Measurements from ENCODE around the gene KDM5A.

The KDM5A gene

DNA sequence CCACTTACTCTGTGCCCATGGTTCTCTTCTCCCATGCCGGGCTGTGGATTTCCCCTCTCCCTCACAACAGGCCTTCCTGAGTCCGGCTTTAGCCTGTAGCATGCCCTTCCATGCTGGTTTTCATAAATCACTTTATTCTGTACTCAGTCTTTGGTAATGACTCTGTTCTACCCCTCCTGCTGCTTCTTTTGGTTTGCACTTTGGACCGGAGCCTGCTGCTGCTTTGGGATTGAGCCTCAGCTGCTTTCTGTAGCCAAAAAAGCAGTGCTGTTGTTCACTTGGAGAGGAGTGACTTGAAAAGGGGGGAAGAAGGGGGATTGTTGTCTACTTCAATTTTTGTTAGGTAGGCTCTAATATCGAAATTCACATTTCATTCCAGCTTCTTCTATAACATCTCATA lies 118.0 kb downstream of the KDM5A start:
- DNase-seq = no peak

- no peak for DNase-seq
These were observed 119.9 kb downstream of the KDM5A start for GRCh38 chr12:269191-269590.

DNA sequence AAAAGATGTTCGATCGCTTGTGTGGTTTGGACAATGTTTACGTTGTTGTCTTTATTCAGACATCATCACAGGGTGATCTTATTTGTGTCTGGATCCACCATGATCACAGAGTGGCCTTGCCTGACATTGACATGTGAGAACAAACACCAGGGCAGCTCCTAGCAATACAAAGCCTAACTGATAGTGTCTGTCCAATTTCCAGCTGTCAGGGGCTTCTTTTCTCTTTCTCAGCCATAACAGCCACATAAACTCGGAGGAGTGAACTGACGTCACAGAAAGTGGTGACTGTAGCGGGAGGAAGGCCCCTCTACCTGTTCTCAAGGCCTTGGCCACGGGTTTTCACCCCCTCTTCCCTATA lies 120.7 kb downstream of the KDM5A start:
- no peak for DNase-seq

- DNase-seq = no peak
These were observed 121.3 kb downstream of the KDM5A start for GRCh38 chr12:267581-268482.

GRCh38 chr12:265096-265495 lies 124.0 kb downstream of the KDM5A start:
- no peak for DNase-seq

GRCh38 chr12:264269-264668 lies 124.9 kb downstream of the KDM5A start:
- no peak for DNase-seq

DNA sequence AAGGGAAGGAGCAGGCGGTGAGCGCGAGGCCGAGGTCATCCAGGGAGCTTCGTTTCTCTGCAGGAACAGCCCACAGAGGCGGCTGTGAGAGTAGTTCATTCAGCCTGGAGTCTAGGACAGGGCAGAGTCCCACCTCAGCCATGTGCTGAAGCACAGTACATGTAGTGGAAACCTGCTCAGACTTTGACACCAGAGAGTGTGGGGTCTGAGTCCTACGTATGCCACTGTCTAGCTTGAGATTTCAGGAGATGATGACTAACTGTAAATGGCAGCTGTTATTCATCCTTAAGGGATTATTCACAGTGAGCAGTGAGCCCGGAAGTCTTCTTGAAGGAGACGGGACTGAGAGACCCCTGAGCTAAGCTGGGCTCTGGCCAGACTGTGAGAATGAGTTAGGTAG lies 125.5 kb downstream of the KDM5A start:
- DNase-seq = no peak

DNA sequence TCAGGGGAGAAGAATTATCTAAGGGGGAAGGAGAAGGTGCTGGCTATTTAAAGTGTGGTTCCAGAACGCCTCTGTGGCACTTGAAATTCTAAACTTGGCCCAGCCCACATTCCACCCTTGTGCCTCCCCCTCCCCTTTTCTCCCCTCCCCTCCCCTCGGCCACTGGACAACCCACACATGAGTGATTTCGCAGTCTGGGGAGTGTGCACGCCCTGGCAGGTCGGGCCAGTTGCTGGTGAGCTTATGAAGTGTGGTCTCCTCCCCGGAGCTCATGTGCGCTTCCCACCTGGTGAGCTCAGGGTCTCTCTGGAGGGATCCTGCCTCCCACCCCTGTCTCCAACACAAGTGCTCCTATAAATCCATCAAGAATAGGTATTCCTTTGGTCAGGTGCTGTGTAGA lies 126.3 kb downstream of the KDM5A start, which contains the start of gene SLC6A13:
TSS of gene SLC6A13 (minus strand) at position 20 of the 400 bp plus-strand sequence. CDS start 2,784 bp downstream, outside the sequence.
- no peak for DNase-seq

- no peak for DNase-seq
These were observed 127.0 kb downstream of the KDM5A start for GRCh38 chr12:262113-262512.

GRCh38 chr12:257521-258321 lies 131.4 kb downstream of the KDM5A start:
- no peak for DNase-seq

GRCh38 chr12:256958-257357 lies 132.2 kb downstream of the KDM5A start:
- DNase-seq = no peak

GRCh38 chr12:256225-256624 lies 132.9 kb downstream of the KDM5A start:
- no peak for DNase-seq

GRCh38 chr12:254912-255311 lies 134.2 kb downstream of the KDM5A start:
- DNase-seq = no peak

DNA sequence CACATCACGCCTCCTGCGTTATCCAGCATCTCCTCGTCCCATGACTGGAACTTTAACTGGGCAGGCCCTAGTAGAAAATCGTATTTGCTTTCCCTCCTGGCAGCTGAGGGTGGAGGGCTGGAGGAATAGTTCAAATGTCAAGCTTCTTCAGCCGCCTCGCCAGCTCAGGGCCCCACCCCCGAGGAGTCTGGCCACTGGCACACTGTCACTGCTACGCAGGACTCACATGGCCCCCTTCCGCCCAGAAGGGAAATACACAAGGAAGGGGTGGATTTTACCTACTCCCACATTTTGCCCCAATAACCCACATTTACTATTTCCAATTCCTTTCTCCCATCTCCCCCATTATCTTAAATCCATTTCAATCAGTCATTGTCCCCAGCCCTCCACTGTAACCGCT lies 135.1 kb downstream of the KDM5A start:
- no peak for DNase-seq

DNA sequence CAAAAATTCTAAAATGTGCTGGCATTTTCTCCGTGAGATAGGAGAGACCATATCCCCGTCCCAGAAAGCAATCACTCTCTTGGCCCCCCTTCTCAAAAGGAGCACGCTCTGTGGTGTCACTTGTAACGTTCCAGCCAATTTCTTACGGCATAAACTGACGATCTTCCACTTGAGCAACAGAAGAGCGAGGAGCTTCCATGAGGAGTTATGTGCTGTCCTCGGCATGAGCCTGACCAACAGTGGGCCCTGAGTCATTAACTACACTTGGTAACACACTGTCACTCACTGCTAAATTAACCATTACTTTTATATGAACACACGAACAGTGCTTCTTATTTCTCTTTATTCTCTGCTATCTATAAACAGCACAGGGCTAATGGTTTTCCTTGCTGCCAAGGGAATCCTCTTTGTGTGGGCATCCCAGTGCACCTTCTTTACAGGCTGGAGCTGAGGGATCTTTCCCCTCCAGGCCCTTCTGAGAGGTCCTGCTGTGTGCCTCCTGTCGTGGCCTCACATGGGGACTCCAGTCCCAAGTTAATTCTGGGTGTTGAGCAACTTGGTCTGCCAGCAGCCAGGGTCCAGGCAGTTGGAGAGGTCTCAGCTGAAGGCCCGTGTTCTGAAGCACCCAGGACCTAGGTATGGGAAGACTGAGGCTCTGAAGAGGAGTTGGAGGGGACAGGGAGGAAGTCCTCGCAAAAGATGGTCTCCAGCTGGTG lies 135.8 kb downstream of the KDM5A start:
- DNase-seq = no peak

DNA sequence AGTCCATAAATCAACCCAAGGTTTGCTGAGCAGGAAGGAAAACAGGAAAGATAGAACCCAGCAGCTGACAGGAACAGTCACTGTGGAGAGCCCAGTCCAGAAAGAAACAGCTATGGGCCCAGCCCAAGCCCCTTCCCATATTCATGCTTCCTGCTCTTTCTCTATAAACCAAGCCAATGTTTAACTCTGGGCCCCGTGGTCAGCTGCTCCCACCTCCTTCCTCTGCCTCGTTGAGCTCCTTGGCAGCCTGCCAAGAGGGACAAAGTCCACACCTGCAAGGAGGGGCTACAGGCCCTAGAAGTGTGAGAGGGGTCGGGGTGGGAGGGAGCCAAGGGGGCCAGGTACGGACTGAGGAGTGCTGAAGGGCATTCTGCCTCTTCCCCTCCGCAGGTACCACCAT lies 136.5 kb downstream of the KDM5A start:
- DNase-seq = no peak

GRCh38 chr12:247271-247670 lies 141.8 kb downstream of the KDM5A start:
- no peak for DNase-seq

GRCh38 chr12:243381-243780 lies 145.7 kb downstream of the KDM5A start:
- DNase-seq = no peak

DNA sequence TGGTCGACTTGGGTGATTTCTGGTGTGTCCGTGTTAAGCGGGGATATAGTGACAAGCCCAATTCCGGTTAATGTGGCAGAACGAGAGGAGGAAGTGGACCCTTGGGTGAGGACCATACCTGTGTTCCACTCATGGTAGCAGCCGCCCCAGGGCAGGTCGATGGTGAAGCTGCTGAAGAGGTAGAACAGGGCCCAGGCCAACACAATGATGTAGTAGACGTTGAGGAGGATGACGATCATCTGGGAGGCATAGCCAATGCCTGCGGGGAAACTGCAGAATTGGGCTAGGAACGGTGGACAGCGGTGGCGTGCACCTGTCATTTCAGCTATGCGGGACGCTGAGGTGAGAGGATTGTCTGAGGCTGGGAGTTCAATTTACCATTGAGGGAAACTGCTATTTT lies 146.6 kb downstream of the KDM5A start:
- no peak for DNase-seq

GRCh38 chr12:241266-241665 lies 147.9 kb downstream of the KDM5A start:
- DNase-seq = no peak

DNA sequence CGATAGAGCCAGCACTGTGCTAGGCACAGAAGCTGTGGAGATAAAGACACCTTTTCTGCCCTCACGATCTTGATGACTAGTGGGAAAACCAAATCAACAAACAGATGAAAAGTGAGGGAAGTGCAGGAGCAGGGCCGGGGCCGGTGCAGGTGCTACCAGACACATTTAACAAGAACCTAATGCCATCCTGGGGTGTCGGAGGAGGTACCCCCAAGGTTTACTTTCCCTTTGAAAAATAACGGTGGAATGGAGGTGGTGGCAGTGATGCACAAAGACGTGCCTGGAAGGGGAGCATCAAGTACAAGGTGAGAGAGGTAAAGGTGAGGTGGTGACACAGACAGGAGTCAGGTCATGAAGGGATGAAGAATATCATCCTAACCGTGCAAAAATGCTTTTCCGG lies 148.6 kb downstream of the KDM5A start:
- no peak for DNase-seq

GRCh38 chr12:238736-239398 lies 150.3 kb downstream of the KDM5A start:
- no peak for DNase-seq

DNA sequence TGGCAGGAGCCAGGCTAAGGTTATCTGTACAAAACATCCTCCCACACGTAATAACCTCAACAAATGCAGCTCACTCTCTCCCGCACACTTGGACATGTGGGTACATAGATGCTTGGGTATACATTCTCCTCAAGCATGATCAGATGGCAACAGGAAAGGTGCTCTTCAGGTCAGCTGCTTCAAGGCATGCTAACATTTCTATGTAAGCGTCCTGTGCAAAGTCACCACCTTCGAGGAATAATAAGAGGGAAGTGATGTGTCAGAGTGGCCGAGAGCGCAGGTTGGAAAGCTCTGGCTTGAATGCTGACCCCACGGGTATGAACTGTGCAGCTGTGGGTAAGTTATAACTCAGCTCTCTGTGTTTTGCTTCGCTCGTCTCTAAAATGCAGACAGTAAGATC lies 151.0 kb downstream of the KDM5A start:
- DNase-seq = no peak
